Mucosa of rectum (tissue), 2 donors: ENCODE results near the gene DELE1.

Experiments used
- H3K27ac ChIP-seq, 2 donors: one replicate each; pipeline ENCODE4 v1.7.0; 2013; ENCODE audit warnings: inconsistent platforms in 2 of 2, low read depth in 2 of 2, low read length in 2 of 2
- H3K27me3 ChIP-seq, 2 donors: one replicate each; pipeline ENCODE4 v1.7.0; 2013; ENCODE audit warnings: low read length in 2 of 2; ENCODE audit not compliant: control insufficient read depth in 2 of 2, insufficient read depth in 2 of 2
- H3K36me3 ChIP-seq, 2 donors: one replicate each; pipeline ENCODE4 v1.7.0; 2013; ENCODE audit warnings: low read length in 2 of 2; ENCODE audit not compliant: control insufficient read depth in 2 of 2, insufficient read depth in 2 of 2
- H3K4me1 ChIP-seq, 2 donors: one replicate each; pipeline ENCODE4 v1.7.0; 2013; ENCODE audit warnings: low read length in 2 of 2, mild to moderate bottlenecking in 1 of 2; ENCODE audit not compliant: control insufficient read depth in 2 of 2, insufficient read depth in 2 of 2
- H3K4me3 ChIP-seq, 2 donors: one replicate each; pipeline ENCODE4 v1.7.0; 2013; ENCODE audit warnings: low read length in 2 of 2
- H3K9ac ChIP-seq, 2 donors: one replicate each; pipeline ENCODE4 v1.7.0; 2013; ENCODE audit warnings: low read length in 2 of 2, low read depth in 1 of 2, mild to moderate bottlenecking in 1 of 2
- H3K9me3 ChIP-seq, 2 donors: one replicate each; pipeline ENCODE4 v1.7.0; 2013; ENCODE audit warnings: low read length in 2 of 2; ENCODE audit not compliant: control insufficient read depth in 2 of 2
- donor health status: healthy.
- donor health status: Normal muscosa, but diverticular disease.

DELE1 gene

GRCh38 chr5:141909212-141909611 is 14.5 kb upstream of the DELE1 start:
- no peak overlapping the region for H3K27ac ChIP-seq
- H3K9me3 ChIP-seq = no peaks in the 10 kb centered on the region
- H3K27me3 ChIP-seq = peaks cover 0 to 7% of the 10 kb centered on the region in 2 donors
- peaks cover 5 to 8% of the 10 kb centered on the region in 2 donors for H3K4me1 ChIP-seq
- no peak overlapping the region for H3K4me3 ChIP-seq
- no peak overlapping the region for H3K9ac ChIP-seq
- no peaks in the 10 kb centered on the region for H3K36me3 ChIP-seq

- Histone ChIP-seq H3K9me3 (no peaks in the 10 kb centered on the region), H3K9ac (no peak overlapping the region), H3K4me1 (peaks cover 8 to 11% of the 10 kb centered on the region in 2 donors), H3K36me3 (no peaks in the 10 kb centered on the region), H3K27ac (no peak overlapping the region), H3K4me3 (no peak overlapping the region), H3K27me3 (peaks cover 0 to 7% of the 10 kb centered on the region in 2 donors)
Measured at GRCh38 chr5:141910271-141910673, 13.4 kb upstream of the DELE1 start.

DNA sequence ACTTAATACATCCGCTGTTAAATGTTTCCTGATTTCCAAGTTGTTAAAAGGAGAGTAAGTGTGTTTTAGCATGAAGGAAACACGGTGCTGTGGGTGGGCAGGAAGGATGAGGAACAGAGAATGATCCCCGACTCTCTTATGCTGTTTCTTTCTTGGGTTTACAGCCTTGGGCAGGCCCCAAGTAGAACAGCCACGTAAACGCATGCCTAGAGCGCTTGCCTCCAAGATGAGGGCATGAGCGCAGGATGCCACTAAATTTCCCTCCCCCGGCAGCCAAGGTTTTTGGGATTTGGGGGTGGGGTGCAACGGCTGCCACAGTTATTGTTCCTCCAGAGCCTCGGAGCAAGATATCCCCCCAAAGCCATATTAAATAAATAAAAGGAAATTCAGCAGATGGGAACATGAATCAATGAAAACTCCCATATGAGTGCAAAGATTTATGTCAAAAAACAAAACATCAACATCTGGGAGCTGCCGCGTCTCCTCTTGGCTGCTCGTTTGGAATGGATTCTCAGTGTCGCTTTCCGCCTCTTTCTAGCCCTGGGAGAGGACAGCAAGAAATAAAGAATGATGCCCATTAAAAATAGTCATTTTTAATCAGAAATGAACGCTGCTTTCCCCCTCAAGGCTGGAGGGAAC is 10.0 kb upstream of the DELE1 start:
- Histone ChIP-seq H3K9ac (peak overlapping the region in 1 of 2 donors; percentile 57), H3K4me1 (peaks cover 14 to 26% of the 10 kb centered on the region in 2 donors), H3K27me3 (peaks cover 0 to 7% of the 10 kb centered on the region in 2 donors), H3K9me3 (no peaks in the 10 kb centered on the region), H3K36me3 (no peaks in the 10 kb centered on the region), H3K4me3 (peak overlapping the region; percentile 54 to 57), H3K27ac (no peak overlapping the region)

GRCh38 chr5:141914199-141914743 is 9.4 kb upstream of the DELE1 start:
- Histone ChIP-seq H3K36me3 (no peaks in the 10 kb centered on the region), H3K9me3 (no peaks in the 10 kb centered on the region), H3K9ac (peak overlapping the region; percentile 32 to 57), H3K4me3 (peak overlapping the region; percentile 54 to 57), H3K4me1 (peaks cover 14 to 28% of the 10 kb centered on the region in 2 donors), H3K27me3 (peaks cover 0 to 7% of the 10 kb centered on the region in 2 donors), H3K27ac (no peak overlapping the region)

GRCh38 chr5:141914797-141915196 is 8.9 kb upstream of the DELE1 start:
- Histone ChIP-seq H3K4me1 (peaks cover 14 to 34% of the 10 kb centered on the region in 2 donors), H3K27me3 (peaks cover 0 to 7% of the 10 kb centered on the region in 2 donors), H3K9ac (no peak overlapping the region), H3K27ac (no peak overlapping the region), H3K4me3 (no peak overlapping the region), H3K36me3 (no peaks in the 10 kb centered on the region), H3K9me3 (no peaks in the 10 kb centered on the region)

GRCh38 chr5:141915881-141916336 is 7.8 kb upstream of the DELE1 start:
- Histone ChIP-seq H3K27me3 (peaks cover 0 to 7% of the 10 kb centered on the region in 2 donors), H3K36me3 (no peaks in the 10 kb centered on the region), H3K4me3 (no peak overlapping the region), H3K27ac (no peak overlapping the region), H3K4me1 (peaks cover 14 to 37% of the 10 kb centered on the region in 2 donors), H3K9me3 (no peaks in the 10 kb centered on the region), H3K9ac (no peak overlapping the region)

DNA sequence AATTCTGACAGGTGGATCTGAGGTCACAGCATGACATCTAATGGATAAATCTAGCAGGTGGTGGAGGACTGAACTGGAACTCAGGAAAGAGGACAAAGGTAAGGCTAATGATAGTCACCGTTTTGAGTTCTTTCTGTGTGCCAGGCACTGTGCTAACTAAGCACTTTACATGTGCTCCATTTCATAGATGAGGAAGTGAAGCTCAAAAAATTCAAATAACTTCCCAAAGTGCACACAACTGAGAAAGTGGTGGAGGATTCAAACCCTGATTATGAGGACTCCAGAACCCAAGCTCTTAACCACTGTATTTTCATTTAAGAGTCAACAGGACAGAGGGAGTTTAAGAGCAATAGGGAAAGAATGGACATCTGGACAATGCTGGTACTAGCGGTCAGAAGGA is 7.1 kb upstream of the DELE1 start:
- H3K27ac ChIP-seq = no peak overlapping the region

DNA sequence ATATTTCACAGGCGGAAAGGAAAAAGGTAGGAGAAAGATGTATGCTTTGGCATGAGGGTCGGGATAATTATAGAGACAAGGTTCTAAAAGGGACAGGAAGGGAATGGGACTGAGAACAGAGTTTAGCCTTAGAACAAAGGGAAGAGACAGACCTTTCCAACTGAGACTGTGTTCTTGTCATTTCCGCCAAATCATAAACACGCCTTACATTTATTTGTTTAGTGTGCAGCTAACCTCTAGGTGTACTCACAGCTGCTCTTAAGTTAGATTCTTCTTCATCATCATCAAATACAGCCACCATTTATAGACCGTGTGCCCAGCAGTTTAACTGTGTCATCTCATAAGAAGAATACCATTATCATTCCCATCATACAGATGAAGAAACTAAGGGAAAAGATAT is 5.9 kb upstream of the DELE1 start:
- no peak overlapping the region for H3K9ac ChIP-seq
- peak overlapping the region; percentile 35 to 68 for H3K27ac ChIP-seq
- H3K9me3 ChIP-seq = no peaks in the 10 kb centered on the region
- no peaks in the 10 kb centered on the region for H3K36me3 ChIP-seq
- peaks cover 14 to 39% of the 10 kb centered on the region in 2 donors for H3K4me1 ChIP-seq
- H3K4me3 ChIP-seq = no peak overlapping the region
- peaks cover 0 to 7% of the 10 kb centered on the region in 2 donors for H3K27me3 ChIP-seq

More for the DNA sequence above, 7.1 kb upstream of the DELE1 start:
- H3K4me3 ChIP-seq = no peak overlapping the region
- no peaks in the 10 kb centered on the region for H3K9me3 ChIP-seq
- peaks cover 0 to 7% of the 10 kb centered on the region in 2 donors for H3K27me3 ChIP-seq
- no peak overlapping the region for H3K9ac ChIP-seq
- peaks cover 14 to 37% of the 10 kb centered on the region in 2 donors for H3K4me1 ChIP-seq
- H3K36me3 ChIP-seq = no peaks in the 10 kb centered on the region

GRCh38 chr5:141919218-141920119 is 4.2 kb upstream of the DELE1 start:
- H3K27me3 ChIP-seq = no peaks in the 10 kb centered on the region
- no peaks in the 10 kb centered on the region for H3K9me3 ChIP-seq

GRCh38 chr5:141920771-141921170 is 2.9 kb upstream of the DELE1 start:
- Histone ChIP-seq H3K4me3 (no peak overlapping the region), H3K27ac (no peak overlapping the region), H3K9me3 (no peaks in the 10 kb centered on the region), H3K9ac (no peak overlapping the region), H3K36me3 (peaks cover 4 to 5% of the 10 kb centered on the region in 2 donors), H3K4me1 (peaks cover 12 to 39% of the 10 kb centered on the region in 2 donors), H3K27me3 (no peaks in the 10 kb centered on the region)

More at GRCh38 chr5:141919218-141920119, 4.2 kb upstream of the DELE1 start:
- no peak overlapping the region for H3K9ac ChIP-seq
- H3K4me1 ChIP-seq = peaks cover 12 to 39% of the 10 kb centered on the region in 2 donors
- no peak overlapping the region for H3K4me3 ChIP-seq
- H3K36me3 ChIP-seq = no peaks in the 10 kb centered on the region
- H3K27ac ChIP-seq = peak overlapping the region; percentile 56 to 61
